Measurements from ENCODE around the gene RAB17.
A peak's percentile ranks its signal among the peaks of the same experiment; 100 is the strongest.
"Not testable (repeated sequence)": the region's sequence is repeated elsewhere in the genome, so short reads cannot be mapped to it uniquely, and the experiment has no call there.

Gene RAB17

GRCh38 chr2:237597196-237598145, 6.9 kb upstream of the RAB17 start:
- no peak for DNase-seq

GRCh38 chr2:237596520-237597195, 6.1 kb upstream of the RAB17 start:
- no peak for DNase-seq

GRCh38 chr2:237595829-237596519, 5.4 kb upstream of the RAB17 start:
- DNase-seq: not testable (repeated sequence)

- no peak for DNase-seq
Observed at GRCh38 chr2:237594514-237594871, 4.0 kb upstream of the RAB17 start.

GRCh38 chr2:237593596-237594320, 3.2 kb upstream of the RAB17 start:
- no peak for DNase-seq

- DNase-seq: no peak
Observed at GRCh38 chr2:237593036-237593435, 2.5 kb upstream of the RAB17 start.

GRCh38 chr2:237592425-237592980, 2.0 kb upstream of the RAB17 start:
- DNase-seq: no peak

- DNase-seq: no peak
Observed at GRCh38 chr2:237591141-237591881, 777 bp upstream of the RAB17 start.

- DNase-seq: no peak
Observed at GRCh38 chr2:237588044-237588696, 2.4 kb downstream of the RAB17 start.

- no peak for DNase-seq
Observed at GRCh38 chr2:237585590-237586221, 4.8 kb downstream of the RAB17 start.

GRCh38 chr2:237583385-237584295, 6.9 kb downstream of the RAB17 start:
- DNase-seq: no peak

GRCh38 chr2:237581751-237582746, 8.5 kb downstream of the RAB17 start:
- DNase-seq: peak; percentile 44

GRCh38 chr2:237581326-237581725, 9.2 kb downstream of the RAB17 start:
- no peak for DNase-seq

GRCh38 chr2:237577956-237578870, 12.3 kb downstream of the RAB17 start:
- no peak for DNase-seq

GRCh38 chr2:237577458-237577857, 13.1 kb downstream of the RAB17 start:
- no peak for DNase-seq

- no peak for DNase-seq
Observed at GRCh38 chr2:237576974-237577373, 13.6 kb downstream of the RAB17 start.
